BJ (cell line): ENCODE data around the gene PHLDB1. TPM values are rescaled to one million over a fixed set of nuclear protein-coding genes. Genes with fewer than 3 reads are reported as not detected.

ENCODE experiments used
- CTCF ChIA-PET: fragments of 350-600 bp; formaldehyde crosslinking; extraction: SDS; loops from one replicate; lab custom pipeline; 2021; ENCODE audit warnings: antibody characterized with exemption, inconsistent platforms; lab: Yijun Ruan, JAX
- POLR2A ChIA-PET: fragments of 300-600 bp; sonication (Branson Sonifier 250); formaldehyde crosslinking; extraction: SDS; loops from one replicate; lab custom pipeline; 2021; ENCODE audit warnings: antibody characterized with exemption; lab: Charles Lee
- DNase-seq: peaks from one replicate; pipeline ENCODE4 v3.0.0-alpha.2; 2011; ENCODE audit warnings: low read depth
- H3K27me3 ChIP-seq: 2 replicates; pipeline ENCODE4 v1.6.0; 2011; ENCODE audit warnings: low read length; ENCODE audit not compliant: control insufficient read depth, insufficient read depth
- H3K36me3 ChIP-seq: 2 replicates; pipeline ENCODE4 v1.5.1; 2011; ENCODE audit warnings: low read length; ENCODE audit not compliant: control insufficient read depth, insufficient read depth
- H3K4me3 ChIP-seq: 2 replicates; pipeline ENCODE4 v1.5.1; 2011; ENCODE audit warnings: low read depth, mild to moderate bottlenecking, control low read depth, low read length
- CTCF ChIP-seq: IDR thresholded peaks from 2 replicates; pipeline ENCODE4 v1.5.1; 2011; ENCODE audit warnings: low read depth, mild to moderate bottlenecking, control low read depth, inconsistent platforms, low read length, moderate library complexity; ENCODE audit not compliant: insufficient read depth
- polyA plus RNA-seq: library from polyadenylated mRNA; depleted of rRNA; stranded (reverse); fragments of >200 nt; gene quantifications from 2 replicates; pipeline ENCODE4 v1.2.3, GENCODE V29; 2011

The PHLDB1 gene
- polyA plus RNA-seq, 1 experiment = 74.7 TPM

- Histone ChIP-seq H3K4me3 (no peak overlapping the region), H3K27me3 (no peaks in the 10 kb centered on the region), H3K36me3 (peaks cover 73% of the 10 kb centered on the region)
- DNase-seq = no peak
- ChIA-PET CTCF (interaction anchor here (1.1 to 1.8 kb wide), 3 partner anchors 17 to 45 kb away, joined by 5 to 6 read pairs (median 5); no protein-coding TSS in a partner anchor), POLR2A (no interaction called here)
- no peak for TF ChIP-seq CTCF
Observed at GRCh38 chr11:118639899-118640298, 32.5 kb downstream of the PHLDB1 start.

GRCh38 chr11:118640332-118641154, 33.1 kb downstream of the PHLDB1 start:
- Histone ChIP-seq H3K36me3 (peaks cover 77% of the 10 kb centered on the region), H3K4me3 (no peak overlapping the region), H3K27me3 (no peaks in the 10 kb centered on the region)
- CTCF ChIA-PET = interaction anchor here (1.1 to 1.8 kb wide), 3 partner anchors 16 to 46 kb away, joined by 5 to 6 read pairs (median 5); no protein-coding TSS in a partner anchor
- POLR2A ChIA-PET = no interaction called here
- no peak for TF ChIP-seq CTCF
- DNase-seq = no peak

DNA sequence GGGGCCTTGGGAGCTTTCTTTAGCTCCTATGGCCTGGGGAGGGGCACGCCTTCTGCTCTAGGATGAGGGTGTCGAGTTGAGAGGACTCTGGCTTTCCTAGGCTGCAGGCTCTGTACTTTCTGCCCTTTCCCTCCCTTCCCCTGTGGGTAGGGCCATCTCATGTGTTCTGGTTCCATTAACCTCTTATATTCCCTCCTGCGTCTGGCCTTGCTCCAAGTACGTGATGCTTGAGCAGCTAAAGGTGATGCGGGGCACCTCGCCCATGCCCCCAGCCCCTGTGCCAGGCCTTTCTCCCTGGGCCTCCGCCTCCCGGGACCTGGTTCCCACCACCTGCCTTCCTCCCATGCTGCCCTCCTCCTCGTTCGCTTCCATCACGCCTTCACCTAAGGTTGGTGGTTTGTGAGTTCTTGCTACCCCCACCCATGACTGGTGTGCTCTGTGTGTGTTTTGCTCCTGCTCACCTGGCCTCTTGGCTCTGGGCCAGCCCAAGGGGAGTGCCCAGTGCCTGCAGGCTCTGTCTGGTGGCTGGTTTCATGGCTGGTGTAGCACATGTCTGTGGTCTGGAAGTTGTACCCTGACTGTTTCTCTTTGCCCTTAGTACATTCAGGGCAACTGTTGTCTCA, 34.1 kb downstream of the PHLDB1 start:
- no peaks in the 10 kb centered on the region for H3K27me3 ChIP-seq
- no peak for TF ChIP-seq CTCF
- peaks cover 70% of the 10 kb centered on the region for H3K36me3 ChIP-seq
- no peak overlapping the region for H3K4me3 ChIP-seq
- POLR2A ChIA-PET = no interaction called here
- CTCF ChIA-PET = interaction anchor here (1.8 kb wide), 1 partner anchor 44 kb away, joined by 5 read pairs; no protein-coding TSS in a partner anchor
- no peak for DNase-seq

- no peak for DNase-seq
- POLR2A ChIA-PET = no interaction called here
Observed at GRCh38 chr11:118643142-118643994, 36.0 kb downstream of the PHLDB1 start.

More at GRCh38 chr11:118643142-118643994, 36.0 kb downstream of the PHLDB1 start:
- Histone ChIP-seq H3K4me3 (no peak overlapping the region), H3K27me3 (no peaks in the 10 kb centered on the region), H3K36me3 (peaks cover 70% of the 10 kb centered on the region)
- TF ChIP-seq CTCF = no peak
- CTCF ChIA-PET = interaction anchor here (1.2 to 1.8 kb wide), 3 partner anchors 17 to 70 kb away, joined by 3 to 8 read pairs (median 4); no protein-coding TSS in a partner anchor
